K562 (cell line): ENCODE results near the gene HELZ.

Experiments used
- ZBTB1 ChIP-seq: sonication (generic); formaldehyde crosslinking; IDR thresholded peaks from 2 replicates; pipeline ENCODE4 v1.8.1; 2023; ENCODE audit warnings: missing genetic modification reagents, low read depth, mild to moderate bottlenecking, borderline replicate concordance
- TF ChIP-seq, protein P1 (sequence below): IDR thresholded peaks from 3 replicates; pipeline ENCODE4 v1.6.1; 2011; ENCODE audit warnings: borderline replicate concordance, mild to moderate bottlenecking, moderate library complexity; ENCODE audit not compliant: insufficient read length; ENCODE audit errors: extremely low read depth

DNA sequence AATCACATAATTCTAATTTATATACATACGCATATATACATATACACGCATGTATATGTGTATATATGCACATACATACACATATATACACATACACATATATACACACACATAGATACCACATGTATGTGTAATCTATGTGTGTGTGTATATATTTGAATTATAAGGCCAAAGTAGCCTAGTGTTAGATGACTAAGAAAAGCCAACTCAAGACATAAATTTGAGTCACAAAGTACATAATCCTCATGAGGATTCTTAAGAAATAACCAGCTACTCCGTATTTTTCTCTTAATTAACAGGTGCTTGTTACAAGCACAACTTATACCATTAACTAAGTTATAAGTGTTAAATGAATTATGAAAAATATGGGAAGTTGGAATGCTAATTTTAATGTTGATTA is 115.7 kb downstream of the HELZ start:
- no peak for TF ChIP-seq ZBTB1 (CRISPR knock-in tag)
- TF ChIP-seq, protein P1, sequence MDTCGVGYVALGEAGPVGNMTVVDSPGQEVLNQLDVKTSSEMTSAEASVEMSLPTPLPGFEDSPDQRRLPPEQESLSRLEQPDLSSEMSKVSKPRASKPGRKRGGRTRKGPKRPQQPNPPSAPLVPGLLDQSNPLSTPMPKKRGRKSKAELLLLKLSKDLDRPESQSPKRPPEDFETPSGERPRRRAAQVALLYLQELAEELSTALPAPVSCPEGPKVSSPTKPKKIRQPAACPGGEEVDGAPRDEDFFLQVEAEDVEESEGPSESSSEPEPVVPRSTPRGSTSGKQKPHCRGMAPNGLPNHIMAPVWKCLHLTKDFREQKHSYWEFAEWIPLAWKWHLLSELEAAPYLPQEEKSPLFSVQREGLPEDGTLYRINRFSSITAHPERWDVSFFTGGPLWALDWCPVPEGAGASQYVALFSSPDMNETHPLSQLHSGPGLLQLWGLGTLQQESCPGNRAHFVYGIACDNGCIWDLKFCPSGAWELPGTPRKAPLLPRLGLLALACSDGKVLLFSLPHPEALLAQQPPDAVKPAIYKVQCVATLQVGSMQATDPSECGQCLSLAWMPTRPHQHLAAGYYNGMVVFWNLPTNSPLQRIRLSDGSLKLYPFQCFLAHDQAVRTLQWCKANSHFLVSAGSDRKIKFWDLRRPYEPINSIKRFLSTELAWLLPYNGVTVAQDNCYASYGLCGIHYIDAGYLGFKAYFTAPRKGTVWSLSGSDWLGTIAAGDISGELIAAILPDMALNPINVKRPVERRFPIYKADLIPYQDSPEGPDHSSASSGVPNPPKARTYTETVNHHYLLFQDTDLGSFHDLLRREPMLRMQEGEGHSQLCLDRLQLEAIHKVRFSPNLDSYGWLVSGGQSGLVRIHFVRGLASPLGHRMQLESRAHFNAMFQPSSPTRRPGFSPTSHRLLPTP = no peak
